ENCODE data around the gene GRIK2.

DNA sequence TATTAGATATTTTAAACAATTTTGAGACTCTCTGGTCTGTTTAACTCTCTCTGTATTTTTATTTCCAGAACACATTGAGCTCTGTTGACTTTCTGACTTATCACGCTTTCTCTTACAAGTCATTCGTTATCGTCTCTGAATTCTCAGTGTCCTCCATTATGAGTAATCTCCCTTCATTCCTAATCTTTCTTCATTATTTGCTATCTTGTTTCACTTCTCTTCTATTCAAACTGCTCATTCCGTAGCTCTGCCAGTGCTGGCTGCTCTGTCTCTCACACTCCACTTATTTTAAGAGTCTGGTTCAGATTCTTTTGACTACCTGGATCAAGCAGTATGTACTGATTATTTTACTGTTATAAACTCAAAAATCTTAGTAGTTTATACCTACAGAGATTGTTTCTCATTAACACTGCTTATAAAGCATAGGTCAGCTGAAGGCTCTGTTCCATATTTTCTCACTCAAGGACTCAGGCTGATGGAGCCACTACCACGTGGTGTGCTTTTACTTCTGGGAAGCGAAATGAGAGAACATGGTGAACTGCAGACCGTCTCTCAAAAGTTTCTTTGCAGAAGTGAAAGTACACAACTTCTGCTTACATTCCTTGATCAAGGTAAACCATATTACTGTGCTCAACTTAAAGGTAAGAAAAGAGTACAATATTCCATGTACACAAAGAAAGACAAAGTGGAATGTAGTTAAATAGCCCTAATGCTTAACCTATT is 485.2 kb downstream of the GRIK2 start:
- TF ChIP-seq POLR2A (IDR thresholded peaks at IDR 0.05), result no peak
- TF ChIP-seq, protein P1, sequence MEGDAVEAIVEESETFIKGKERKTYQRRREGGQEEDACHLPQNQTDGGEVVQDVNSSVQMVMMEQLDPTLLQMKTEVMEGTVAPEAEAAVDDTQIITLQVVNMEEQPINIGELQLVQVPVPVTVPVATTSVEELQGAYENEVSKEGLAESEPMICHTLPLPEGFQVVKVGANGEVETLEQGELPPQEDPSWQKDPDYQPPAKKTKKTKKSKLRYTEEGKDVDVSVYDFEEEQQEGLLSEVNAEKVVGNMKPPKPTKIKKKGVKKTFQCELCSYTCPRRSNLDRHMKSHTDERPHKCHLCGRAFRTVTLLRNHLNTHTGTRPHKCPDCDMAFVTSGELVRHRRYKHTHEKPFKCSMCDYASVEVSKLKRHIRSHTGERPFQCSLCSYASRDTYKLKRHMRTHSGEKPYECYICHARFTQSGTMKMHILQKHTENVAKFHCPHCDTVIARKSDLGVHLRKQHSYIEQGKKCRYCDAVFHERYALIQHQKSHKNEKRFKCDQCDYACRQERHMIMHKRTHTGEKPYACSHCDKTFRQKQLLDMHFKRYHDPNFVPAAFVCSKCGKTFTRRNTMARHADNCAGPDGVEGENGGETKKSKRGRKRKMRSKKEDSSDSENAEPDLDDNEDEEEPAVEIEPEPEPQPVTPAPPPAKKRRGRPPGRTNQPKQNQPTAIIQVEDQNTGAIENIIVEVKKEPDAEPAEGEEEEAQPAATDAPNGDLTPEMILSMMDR (IDR thresholded peaks at IDR 0.05), result no peak

All from heart left ventricle (tissue), 13 donors.